K562 (cell line): ENCODE results near the gene CD52. TPM values are rescaled to one million over a fixed set of nuclear protein-coding genes. Genes with fewer than 3 reads are reported as not detected.

Source experiments
- ATF1 ChIP-seq, 2 experiments: fragments of 450-650 bp in 1 of 2; IDR thresholded peaks; 2 replicates each; pipeline ENCODE4 v1.6.1; 2016; ENCODE audit warnings: missing compliant biosample characterization in 1 of 2, missing genetic modification characterization in 1 of 2
- DPF2 ChIP-seq: fragments of 450-650 bp; IDR thresholded peaks from 2 replicates; pipeline ENCODE4 v1.6.1; 2016
- HNRNPH1 ChIP-seq: fragments of 200-400 bp; formaldehyde crosslinking; optimal IDR thresholded peaks from 2 replicates; pipeline ENCODE3; 2017; ENCODE audit warnings: low read depth, mild to moderate bottlenecking, low read length, moderate library complexity
- HNRNPK ChIP-seq: fragments of 200-400 bp; formaldehyde crosslinking; IDR thresholded peaks from one replicate; pipeline ENCODE4 v1.6.1; 2018; ENCODE audit warnings: mild to moderate bottlenecking, low read depth, low read length; ENCODE audit not compliant: poor library complexity, severe bottlenecking
- ILF3 ChIP-seq: fragments of 450-650 bp; IDR thresholded peaks from 2 replicates; pipeline ENCODE4 v1.6.1; 2018; ENCODE audit warnings: antibody characterized with exemption, mild to moderate bottlenecking, moderate library complexity, borderline replicate concordance
- KLF13 ChIP-seq: fragments of 450-650 bp; IDR thresholded peaks from 2 replicates; pipeline ENCODE4 v1.6.1; 2016; ENCODE audit warnings: missing genetic modification characterization, low read depth, mild to moderate bottlenecking, missing compliant biosample characterization, moderate library complexity, borderline replicate concordance
- NCOA1 ChIP-seq: fragments of 450-650 bp; IDR thresholded peaks from 2 replicates; pipeline ENCODE4 v1.6.1; 2016; ENCODE audit warnings: low read depth
- PTBP1 ChIP-seq: fragments of 200-400 bp; formaldehyde crosslinking; IDR thresholded peaks from 2 replicates; pipeline ENCODE4 v1.6.1; 2017; ENCODE audit warnings: low read depth, low read length
- PTTG1 ChIP-seq: fragments of 450-650 bp; IDR thresholded peaks from 2 replicates; pipeline ENCODE4 v1.6.1; 2016; ENCODE audit warnings: low read depth, mild to moderate bottlenecking, missing genetic modification characterization, missing compliant biosample characterization
- SRSF9 ChIP-seq: fragments of 200-400 bp; formaldehyde crosslinking; IDR thresholded peaks from 2 replicates; pipeline ENCODE4 v1.6.1; 2017; ENCODE audit warnings: low read depth, low read length, borderline replicate concordance
- TARDBP ChIP-seq: fragments of 450-650 bp; IDR thresholded peaks from 2 replicates; pipeline ENCODE4 v1.6.1; 2016
- TRIM24 ChIP-seq, 2 experiments: fragments of 450-650 bp; IDR thresholded peaks; 2 replicates each; pipeline ENCODE4 v1.6.1; 2016
- U2AF1 ChIP-seq: fragments of 200-400 bp; formaldehyde crosslinking; optimal IDR thresholded peaks from 2 replicates; pipeline ENCODE3; 2017; ENCODE audit warnings: mild to moderate bottlenecking, low read depth, low read length, moderate library complexity
- XRCC5 ChIP-seq: fragments of 200-400 bp; formaldehyde crosslinking; IDR thresholded peaks from 2 replicates; pipeline ENCODE4 v1.6.1; 2017; ENCODE audit warnings: low read depth, mild to moderate bottlenecking, low read length
- ZFP36 ChIP-seq: fragments of 150-350 bp; IDR thresholded peaks from 2 replicates; pipeline ENCODE4 v1.6.1; 2018; ENCODE audit warnings: low read length, low read depth; ENCODE audit not compliant: partially characterized antibody
- ZNF507 ChIP-seq: conservative IDR thresholded peaks from 2 replicates; pipeline ENCODE4 v1.6.1; 2017; ENCODE audit warnings: missing genetic modification characterization, missing compliant biosample characterization
- ZNF696 ChIP-seq: fragments of 250-450 bp; sonication (Bioruptor Pico); conservative IDR thresholded peaks from 2 replicates; pipeline ENCODE4 v1.4.0; 2020; ENCODE audit warnings: mild to moderate bottlenecking, moderate library complexity
- polyA plus RNA-seq, 8 experiments: library from polyadenylated mRNA; depleted of rRNA in 4 of 8; stranded (reverse) in 5 of 8; unstranded in 3 of 8; fragments of >200 nt; fragmentation: Nextera tagmentation in 2 of 8; fragmentation: Illumina TruSeq in 1 of 8; extraction: Ambion mirVana in 2 of 8; extraction: Trizol in 1 of 8; gene quantifications; 2 replicates each; pipeline versions ENCODE4 v1.2.1 to v1.2.3, GENCODE V29; 2011 to 2014; ENCODE audit warnings: inconsistent platforms in 1 of 8, missing spikeins in 1 of 8
- total RNA-seq, 7 experiments: library from RNA; depleted of rRNA in 6 of 7; stranded (reverse); fragments of >200 nt in 6 of 7; fragmentation: Illumina TruSeq in 2 of 7; extraction: Trizol in 2 of 7; gene quantifications; 2 replicates each; pipeline versions ENCODE4 v1.2.1 to v1.2.3, GENCODE V29; 2011 to 2021; ENCODE audit warnings: low replicate concordance in 1 of 7
- TF ChIP-seq, protein P1 (sequence below): sonication (generic); formaldehyde crosslinking; IDR thresholded peaks from 2 replicates; pipeline ENCODE4 v1.9.0; 2022; ENCODE audit warnings: mild to moderate bottlenecking, missing genetic modification reagents
- TF ChIP-seq, protein P2 (sequence below), 2 experiments: IDR thresholded peaks; 2 replicates each; pipeline ENCODE4 v1.6.1; 2012; ENCODE audit warnings: improper control_type of control experiment in 2 of 2, low read depth in 2 of 2, low read length in 2 of 2, borderline replicate concordance in 1 of 2
- TF ChIP-seq, protein P3 (sequence below): fragments of 250-450 bp; sonication (Bioruptor Pico); IDR thresholded peaks from 2 replicates; pipeline ENCODE4 v1.8.0; 2021; ENCODE audit warnings: moderate library complexity, mild to moderate bottlenecking, inconsistent platforms
- TF ChIP-seq, protein P4 (sequence below): fragments of 250-450 bp; sonication (Bioruptor Pico); IDR thresholded peaks from 2 replicates; pipeline ENCODE4 v1.5.0; 2020; ENCODE audit warnings: mild to moderate bottlenecking, borderline replicate concordance

Gene CD52
- total and polyA plus RNA-seq, 9 of the 15 experiments (the other 6 are each of a cell fraction or from before 2014, with no cell fraction given) = 34.9 to 488 (median 173) TPM

DNA sequence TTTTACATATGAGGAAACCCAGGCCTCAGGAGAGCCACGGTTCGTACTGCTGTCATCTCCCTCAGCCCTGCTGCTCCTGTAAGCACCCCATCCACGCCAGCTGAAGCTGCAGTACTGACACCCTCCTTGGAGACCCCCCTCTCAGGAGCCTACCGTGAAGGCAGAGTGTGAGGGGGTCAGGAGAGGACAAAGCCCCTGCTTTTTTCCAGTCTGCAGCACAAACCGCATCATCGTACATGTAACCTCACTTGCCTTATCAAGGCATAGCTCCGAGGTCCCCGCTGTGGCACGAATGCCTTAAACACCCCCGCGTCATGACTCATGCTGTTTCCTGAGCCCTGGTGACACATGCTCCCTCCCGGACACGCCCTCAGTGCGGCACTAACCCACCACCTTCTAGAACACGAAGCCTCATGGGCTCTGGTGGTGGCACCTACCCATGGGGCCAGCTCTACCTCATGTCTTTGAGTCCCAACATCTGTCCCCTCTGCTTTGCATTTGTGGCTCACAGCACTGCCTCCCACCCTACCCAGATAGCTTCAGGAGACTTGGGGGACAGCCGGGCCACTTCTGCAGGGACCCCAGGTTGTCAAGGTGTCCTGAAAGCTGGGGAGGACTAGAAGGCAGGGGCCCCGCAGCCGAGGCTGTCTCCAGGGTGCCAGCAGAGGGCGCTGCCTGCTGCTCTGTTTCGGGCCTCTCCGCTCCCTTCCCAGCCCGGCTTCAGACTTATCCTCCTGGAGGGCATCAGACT lies 33.0 kb upstream of the CD52 start (continued):
- peak; percentile 84 for TF ChIP-seq KLF13
- TF ChIP-seq, protein P1, sequence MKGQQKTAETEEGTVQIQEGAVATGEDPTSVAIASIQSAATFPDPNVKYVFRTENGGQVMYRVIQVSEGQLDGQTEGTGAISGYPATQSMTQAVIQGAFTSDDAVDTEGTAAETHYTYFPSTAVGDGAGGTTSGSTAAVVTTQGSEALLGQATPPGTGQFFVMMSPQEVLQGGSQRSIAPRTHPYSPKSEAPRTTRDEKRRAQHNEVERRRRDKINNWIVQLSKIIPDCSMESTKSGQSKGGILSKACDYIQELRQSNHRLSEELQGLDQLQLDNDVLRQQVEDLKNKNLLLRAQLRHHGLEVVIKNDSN (CRISPR knock-in tag) = peak; percentile 77
- TF ChIP-seq DPF2 = peak; percentile 99
- TF ChIP-seq, protein P2, sequence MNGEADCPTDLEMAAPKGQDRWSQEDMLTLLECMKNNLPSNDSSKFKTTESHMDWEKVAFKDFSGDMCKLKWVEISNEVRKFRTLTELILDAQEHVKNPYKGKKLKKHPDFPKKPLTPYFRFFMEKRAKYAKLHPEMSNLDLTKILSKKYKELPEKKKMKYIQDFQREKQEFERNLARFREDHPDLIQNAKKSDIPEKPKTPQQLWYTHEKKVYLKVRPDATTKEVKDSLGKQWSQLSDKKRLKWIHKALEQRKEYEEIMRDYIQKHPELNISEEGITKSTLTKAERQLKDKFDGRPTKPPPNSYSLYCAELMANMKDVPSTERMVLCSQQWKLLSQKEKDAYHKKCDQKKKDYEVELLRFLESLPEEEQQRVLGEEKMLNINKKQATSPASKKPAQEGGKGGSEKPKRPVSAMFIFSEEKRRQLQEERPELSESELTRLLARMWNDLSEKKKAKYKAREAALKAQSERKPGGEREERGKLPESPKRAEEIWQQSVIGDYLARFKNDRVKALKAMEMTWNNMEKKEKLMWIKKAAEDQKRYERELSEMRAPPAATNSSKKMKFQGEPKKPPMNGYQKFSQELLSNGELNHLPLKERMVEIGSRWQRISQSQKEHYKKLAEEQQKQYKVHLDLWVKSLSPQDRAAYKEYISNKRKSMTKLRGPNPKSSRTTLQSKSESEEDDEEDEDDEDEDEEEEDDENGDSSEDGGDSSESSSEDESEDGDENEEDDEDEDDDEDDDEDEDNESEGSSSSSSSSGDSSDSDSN (IDR thresholded peaks at IDR 0.05; ENCODE audit: borderline replicate concordance in 1 of 2, low read depth in 2 of 2, low read length in 2 of 2) = no peak
- no peak for TF ChIP-seq ILF3
- TF ChIP-seq PTTG1 = no peak
- TF ChIP-seq PTBP1 = no peak
- no peak for TF ChIP-seq U2AF1
- TF ChIP-seq, protein P3, sequence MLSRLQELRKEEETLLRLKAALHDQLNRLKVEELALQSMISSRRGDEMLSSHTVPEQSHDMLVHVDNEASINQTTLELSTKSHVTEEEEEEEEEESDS (CRISPR knock-in tag) = no peak
- TF ChIP-seq TARDBP = no peak
- TF ChIP-seq HNRNPK = no peak
- TF ChIP-seq ZFP36 = peak; percentile 40
- no peak for TF ChIP-seq ATF1 (CRISPR knock-in tag; IDR thresholded peaks at IDR 0.05)
- peak; percentile 93 for TF ChIP-seq ATF1 (tag; IDR thresholded peaks at IDR 0.05)
- 0 out of 2 replicates have a peak, but pooled peaks have one; percentile 44 for TF ChIP-seq XRCC5
- TF ChIP-seq HNRNPH1 = no peak
- TF ChIP-seq SRSF9 = no peak
- TF ChIP-seq, protein P4, sequence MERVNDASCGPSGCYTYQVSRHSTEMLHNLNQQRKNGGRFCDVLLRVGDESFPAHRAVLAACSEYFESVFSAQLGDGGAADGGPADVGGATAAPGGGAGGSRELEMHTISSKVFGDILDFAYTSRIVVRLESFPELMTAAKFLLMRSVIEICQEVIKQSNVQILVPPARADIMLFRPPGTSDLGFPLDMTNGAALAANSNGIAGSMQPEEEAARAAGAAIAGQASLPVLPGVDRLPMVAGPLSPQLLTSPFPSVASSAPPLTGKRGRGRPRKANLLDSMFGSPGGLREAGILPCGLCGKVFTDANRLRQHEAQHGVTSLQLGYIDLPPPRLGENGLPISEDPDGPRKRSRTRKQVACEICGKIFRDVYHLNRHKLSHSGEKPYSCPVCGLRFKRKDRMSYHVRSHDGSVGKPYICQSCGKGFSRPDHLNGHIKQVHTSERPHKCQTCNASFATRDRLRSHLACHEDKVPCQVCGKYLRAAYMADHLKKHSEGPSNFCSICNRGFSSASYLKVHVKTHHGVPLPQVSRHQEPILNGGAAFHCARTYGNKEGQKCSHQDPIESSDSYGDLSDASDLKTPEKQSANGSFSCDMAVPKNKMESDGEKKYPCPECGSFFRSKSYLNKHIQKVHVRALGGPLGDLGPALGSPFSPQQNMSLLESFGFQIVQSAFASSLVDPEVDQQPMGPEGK (CRISPR knock-in tag) = no peak
- TF ChIP-seq ZNF507 (tag) = no peak
- TF ChIP-seq NCOA1 = peak; percentile 88
- peak; percentile 54 to 85; a peak in 3 of 4 replicates for TF ChIP-seq TRIM24 (IDR thresholded peaks at IDR 0.05)
- no peak for TF ChIP-seq ZNF696 (CRISPR knock-in tag)
